Measurements from ENCODE around the gene KLHL33.

Gene KLHL33

DNA sequence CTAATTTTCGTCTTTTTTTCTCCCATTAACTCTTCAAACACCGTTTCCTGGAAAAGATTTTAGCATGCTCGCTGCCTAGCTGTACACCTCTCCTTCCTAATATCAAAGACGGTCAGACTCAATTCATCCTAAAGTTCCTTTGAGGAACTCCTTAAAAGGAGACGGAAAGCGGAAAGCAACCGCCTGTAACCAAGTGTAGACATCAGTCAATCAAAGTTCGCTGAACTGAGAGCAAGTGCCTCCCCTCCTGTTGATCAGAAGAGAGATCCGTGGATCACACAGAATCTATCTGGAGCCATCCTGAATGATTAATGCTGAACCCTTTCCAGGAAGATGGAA is 22.3 kb downstream of the KLHL33 start:
- no peak for TF ChIP-seq CTCF (IDR thresholded peaks at IDR 0.05; ENCODE audit: low read depth, low read length)
- H3K4me3 ChIP-seq (replicated peaks in 1 of 2; ENCODE audit: low read depth in 2 of 2, low read length in 2 of 2), result peak overlapping the region; percentile 93 to 95
- no peak for DNase-seq (ENCODE audit: low read depth in 2 of 2)

DNA sequence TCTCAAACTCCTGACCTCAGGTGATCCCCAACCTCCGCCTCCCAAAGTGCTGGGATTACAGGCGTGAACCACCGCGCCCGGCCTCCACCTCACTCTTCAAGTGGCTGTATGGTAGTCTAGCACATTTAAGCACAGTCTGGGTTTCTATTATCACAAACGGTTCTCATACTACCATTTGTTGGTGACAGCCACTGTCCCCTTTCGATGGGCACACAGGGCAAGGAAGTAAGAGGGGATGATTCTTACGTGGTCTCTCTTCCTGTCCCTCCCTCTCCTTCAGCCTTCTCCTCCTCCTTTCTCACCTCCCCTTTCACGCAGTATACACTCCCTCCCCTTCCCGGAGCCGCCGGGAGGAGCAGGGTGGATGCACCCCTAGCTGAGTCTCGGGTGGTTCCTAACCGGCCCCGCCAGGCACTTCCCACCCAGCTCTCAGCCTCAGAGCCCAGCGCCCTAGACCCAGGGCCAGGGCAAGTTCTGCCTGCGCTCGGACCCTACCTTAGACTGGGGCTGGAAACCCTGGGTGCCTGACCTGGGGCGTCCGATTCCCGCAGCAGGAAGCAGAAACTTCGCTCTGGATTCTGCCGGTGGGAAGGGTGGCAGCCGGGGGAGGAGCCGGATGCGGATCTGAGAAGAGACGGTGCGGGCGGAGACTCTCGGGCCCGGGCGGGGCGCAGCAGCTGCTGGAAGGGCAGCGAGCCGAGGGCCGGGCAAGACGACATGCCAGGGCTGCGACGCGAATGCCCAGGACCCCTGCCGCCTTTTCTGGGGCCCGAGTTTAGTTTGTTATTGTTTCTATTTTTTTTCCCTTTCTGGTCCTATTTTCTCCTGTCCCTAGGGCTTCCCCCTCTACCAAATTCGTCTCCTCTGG is 22.9 kb downstream of the KLHL33 start, which contains the start of gene TEP1:
Gene TEP1, minus strand, starts transcription at position 626 of the 868 bp plus-strand sequence. CDS start 5,062 bp downstream, outside the sequence.
- DNase-seq (ENCODE audit: low read depth in 2 of 2), result peak; percentile 86 to 87
- peak within 1 kb of the TSS; percentile 93 to 95 for H3K4me3 ChIP-seq (replicated peaks in 1 of 2; ENCODE audit: low read depth in 2 of 2, low read length in 2 of 2)
- TF ChIP-seq CTCF (IDR thresholded peaks at IDR 0.05; ENCODE audit: low read depth, low read length), result no peak

DNA sequence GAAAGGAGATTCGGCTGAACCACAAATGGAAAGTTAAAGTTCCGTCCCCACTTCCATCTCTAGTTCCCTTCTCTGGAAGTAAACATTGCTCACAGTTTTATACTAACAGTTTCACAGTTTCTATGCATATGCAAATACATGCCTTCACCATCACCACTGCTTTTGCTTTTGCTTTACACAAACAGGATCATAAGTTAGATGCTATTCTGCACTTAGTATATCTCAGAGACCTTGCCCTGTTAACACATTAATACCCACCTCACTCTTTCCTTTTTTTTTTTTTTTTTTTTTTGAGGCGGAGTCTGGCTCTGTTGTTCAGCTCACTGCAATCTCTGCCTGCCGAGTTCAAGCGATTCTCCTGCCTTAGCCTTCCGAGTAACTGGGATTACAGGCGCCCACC is 23.6 kb downstream of the KLHL33 start:
- no peak for TF ChIP-seq CTCF (IDR thresholded peaks at IDR 0.05; ENCODE audit: low read depth, low read length)
- peak; percentile 25 to 27 for DNase-seq (ENCODE audit: low read depth in 2 of 2)
- H3K4me3 ChIP-seq (replicated peaks in 1 of 2; ENCODE audit: low read depth in 2 of 2, low read length in 2 of 2), result peak overlapping the region; percentile 93 to 95

- TF ChIP-seq CTCF (IDR thresholded peaks at IDR 0.05; ENCODE audit: low read depth, low read length), result no peak
- peak in 1 of 2 donors; percentile 45 for DNase-seq (ENCODE audit: low read depth in 2 of 2)
- no peak overlapping the region for H3K4me3 ChIP-seq (replicated peaks in 1 of 2; ENCODE audit: low read depth in 2 of 2, low read length in 2 of 2)
These were observed 26.7 kb downstream of the KLHL33 start for GRCh38 chr14:20409226-20409625.

GRCh38 chr14:20403521-20403920 is 32.4 kb downstream of the KLHL33 start:
- no peak for DNase-seq (ENCODE audit: low read depth in 2 of 2)
- no peak for TF ChIP-seq CTCF (IDR thresholded peaks at IDR 0.05; ENCODE audit: low read depth, low read length)
- no peak overlapping the region for H3K4me3 ChIP-seq (replicated peaks in 1 of 2; ENCODE audit: low read depth in 2 of 2, low read length in 2 of 2)

DNA sequence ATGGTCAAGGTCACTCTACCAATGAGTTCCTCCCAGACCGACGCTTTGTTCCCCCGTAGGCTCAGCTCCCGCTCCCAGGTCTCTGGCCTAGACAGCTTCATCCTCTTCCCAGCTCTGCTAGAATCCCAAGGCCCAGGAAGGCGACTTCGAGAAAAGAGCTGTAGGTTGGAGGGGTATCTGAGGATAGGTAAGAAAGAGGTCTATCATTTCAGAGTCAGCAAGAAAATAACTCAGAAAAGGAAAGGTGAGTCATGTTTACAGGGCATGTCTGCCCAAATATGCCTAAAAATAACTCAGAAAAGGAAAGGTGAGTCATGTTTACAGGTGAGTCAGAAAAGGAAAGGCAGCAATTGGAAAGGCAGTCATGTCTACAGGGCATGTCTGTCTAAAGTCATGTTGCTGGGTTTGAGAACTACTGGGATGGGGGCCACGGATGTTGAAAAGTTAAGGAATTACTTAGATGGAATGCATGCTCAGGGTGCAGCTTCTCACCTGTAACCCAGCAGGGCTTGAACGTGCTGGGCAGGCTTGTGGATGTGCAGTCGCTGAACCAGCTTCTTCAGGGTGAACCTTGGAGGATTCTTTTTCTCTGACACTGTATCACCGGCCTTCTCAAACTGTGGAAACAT is 34.9 kb downstream of the KLHL33 start:
- no peak for TF ChIP-seq CTCF (IDR thresholded peaks at IDR 0.05; ENCODE audit: low read depth, low read length)
- H3K4me3 ChIP-seq (replicated peaks in 1 of 2; ENCODE audit: low read depth in 2 of 2, low read length in 2 of 2), result no peak overlapping the region
- DNase-seq (ENCODE audit: low read depth in 2 of 2), result peak in 1 of 2 donors; percentile 60
